ENCODE measurements around the gene ACOX2. TPM values are rescaled to one million over a fixed set of nuclear protein-coding genes. Genes with fewer than 3 reads are reported as not detected.

ACOX2 gene
- total and polyA plus RNA-seq, 2 of the 8 experiments (the other 6 are each of a cell fraction or from before 2014, with no cell fraction given) = 3.2 to 9.2 TPM

DNA sequence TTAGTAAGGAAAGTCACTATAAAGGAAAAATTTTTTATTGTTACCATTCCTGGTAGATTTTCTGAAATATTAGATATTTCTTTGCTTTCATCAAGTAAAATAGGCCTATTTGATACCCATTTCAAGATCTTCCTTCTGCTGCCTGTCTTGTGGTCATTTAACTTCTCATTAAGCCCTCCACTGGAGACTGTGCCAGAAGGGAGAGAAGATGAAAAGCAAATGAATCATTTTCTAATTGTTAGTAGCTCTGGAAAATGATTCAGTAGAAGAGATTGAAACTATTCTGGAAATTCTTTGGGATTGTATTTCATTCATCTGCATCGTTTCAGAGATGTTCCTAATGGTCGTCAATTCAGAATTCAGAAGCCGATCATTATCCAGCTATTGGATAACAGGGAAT lies 41.9 kb downstream of the ACOX2 start (continued):
- TF ChIP-seq, protein P1, sequence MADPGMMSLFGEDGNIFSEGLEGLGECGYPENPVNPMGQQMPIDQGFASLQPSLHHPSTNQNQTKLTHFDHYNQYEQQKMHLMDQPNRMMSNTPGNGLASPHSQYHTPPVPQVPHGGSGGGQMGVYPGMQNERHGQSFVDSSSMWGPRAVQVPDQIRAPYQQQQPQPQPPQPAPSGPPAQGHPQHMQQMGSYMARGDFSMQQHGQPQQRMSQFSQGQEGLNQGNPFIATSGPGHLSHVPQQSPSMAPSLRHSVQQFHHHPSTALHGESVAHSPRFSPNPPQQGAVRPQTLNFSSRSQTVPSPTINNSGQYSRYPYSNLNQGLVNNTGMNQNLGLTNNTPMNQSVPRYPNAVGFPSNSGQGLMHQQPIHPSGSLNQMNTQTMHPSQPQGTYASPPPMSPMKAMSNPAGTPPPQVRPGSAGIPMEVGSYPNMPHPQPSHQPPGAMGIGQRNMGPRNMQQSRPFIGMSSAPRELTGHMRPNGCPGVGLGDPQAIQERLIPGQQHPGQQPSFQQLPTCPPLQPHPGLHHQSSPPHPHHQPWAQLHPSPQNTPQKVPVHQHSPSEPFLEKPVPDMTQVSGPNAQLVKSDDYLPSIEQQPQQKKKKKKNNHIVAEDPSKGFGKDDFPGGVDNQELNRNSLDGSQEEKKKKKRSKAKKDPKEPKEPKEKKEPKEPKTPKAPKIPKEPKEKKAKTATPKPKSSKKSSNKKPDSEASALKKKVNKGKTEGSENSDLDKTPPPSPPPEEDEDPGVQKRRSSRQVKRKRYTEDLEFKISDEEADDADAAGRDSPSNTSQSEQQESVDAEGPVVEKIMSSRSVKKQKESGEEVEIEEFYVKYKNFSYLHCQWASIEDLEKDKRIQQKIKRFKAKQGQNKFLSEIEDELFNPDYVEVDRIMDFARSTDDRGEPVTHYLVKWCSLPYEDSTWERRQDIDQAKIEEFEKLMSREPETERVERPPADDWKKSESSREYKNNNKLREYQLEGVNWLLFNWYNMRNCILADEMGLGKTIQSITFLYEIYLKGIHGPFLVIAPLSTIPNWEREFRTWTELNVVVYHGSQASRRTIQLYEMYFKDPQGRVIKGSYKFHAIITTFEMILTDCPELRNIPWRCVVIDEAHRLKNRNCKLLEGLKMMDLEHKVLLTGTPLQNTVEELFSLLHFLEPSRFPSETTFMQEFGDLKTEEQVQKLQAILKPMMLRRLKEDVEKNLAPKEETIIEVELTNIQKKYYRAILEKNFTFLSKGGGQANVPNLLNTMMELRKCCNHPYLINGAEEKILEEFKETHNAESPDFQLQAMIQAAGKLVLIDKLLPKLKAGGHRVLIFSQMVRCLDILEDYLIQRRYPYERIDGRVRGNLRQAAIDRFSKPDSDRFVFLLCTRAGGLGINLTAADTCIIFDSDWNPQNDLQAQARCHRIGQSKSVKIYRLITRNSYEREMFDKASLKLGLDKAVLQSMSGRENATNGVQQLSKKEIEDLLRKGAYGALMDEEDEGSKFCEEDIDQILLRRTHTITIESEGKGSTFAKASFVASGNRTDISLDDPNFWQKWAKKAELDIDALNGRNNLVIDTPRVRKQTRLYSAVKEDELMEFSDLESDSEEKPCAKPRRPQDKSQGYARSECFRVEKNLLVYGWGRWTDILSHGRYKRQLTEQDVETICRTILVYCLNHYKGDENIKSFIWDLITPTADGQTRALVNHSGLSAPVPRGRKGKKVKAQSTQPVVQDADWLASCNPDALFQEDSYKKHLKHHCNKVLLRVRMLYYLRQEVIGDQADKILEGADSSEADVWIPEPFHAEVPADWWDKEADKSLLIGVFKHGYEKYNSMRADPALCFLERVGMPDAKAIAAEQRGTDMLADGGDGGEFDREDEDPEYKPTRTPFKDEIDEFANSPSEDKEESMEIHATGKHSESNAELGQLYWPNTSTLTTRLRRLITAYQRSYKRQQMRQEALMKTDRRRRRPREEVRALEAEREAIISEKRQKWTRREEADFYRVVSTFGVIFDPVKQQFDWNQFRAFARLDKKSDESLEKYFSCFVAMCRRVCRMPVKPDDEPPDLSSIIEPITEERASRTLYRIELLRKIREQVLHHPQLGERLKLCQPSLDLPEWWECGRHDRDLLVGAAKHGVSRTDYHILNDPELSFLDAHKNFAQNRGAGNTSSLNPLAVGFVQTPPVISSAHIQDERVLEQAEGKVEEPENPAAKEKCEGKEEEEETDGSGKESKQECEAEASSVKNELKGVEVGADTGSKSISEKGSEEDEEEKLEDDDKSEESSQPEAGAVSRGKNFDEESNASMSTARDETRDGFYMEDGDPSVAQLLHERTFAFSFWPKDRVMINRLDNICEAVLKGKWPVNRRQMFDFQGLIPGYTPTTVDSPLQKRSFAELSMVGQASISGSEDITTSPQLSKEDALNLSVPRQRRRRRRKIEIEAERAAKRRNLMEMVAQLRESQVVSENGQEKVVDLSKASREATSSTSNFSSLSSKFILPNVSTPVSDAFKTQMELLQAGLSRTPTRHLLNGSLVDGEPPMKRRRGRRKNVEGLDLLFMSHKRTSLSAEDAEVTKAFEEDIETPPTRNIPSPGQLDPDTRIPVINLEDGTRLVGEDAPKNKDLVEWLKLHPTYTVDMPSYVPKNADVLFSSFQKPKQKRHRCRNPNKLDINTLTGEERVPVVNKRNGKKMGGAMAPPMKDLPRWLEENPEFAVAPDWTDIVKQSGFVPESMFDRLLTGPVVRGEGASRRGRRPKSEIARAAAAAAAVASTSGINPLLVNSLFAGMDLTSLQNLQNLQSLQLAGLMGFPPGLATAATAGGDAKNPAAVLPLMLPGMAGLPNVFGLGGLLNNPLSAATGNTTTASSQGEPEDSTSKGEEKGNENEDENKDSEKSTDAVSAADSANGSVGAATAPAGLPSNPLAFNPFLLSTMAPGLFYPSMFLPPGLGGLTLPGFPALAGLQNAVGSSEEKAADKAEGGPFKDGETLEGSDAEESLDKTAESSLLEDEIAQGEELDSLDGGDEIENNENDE (IDR thresholded peaks at IDR 0.05; ENCODE audit: insufficient replicate concordance, low read length) = no peak
- TF ChIP-seq BRCA1 (IDR thresholded peaks at IDR 0.05; ENCODE audit: low read depth, low read length) (no peak), NANOG (IDR thresholded peaks at IDR 0.05; ENCODE audit: insufficient read depth, low read depth, low read length, poor library complexity, severe bottlenecking) (no peak), GABPA (IDR thresholded peaks at IDR 0.05; ENCODE audit: borderline replicate concordance, insufficient read depth, low read length) (no peak), TEAD4 (IDR thresholded peaks at IDR 0.05; ENCODE audit: low read depth, low read length) (no peak), SP1 (IDR thresholded peaks at IDR 0.05; ENCODE audit: low read depth, low read length) (no peak), KDM5A (IDR thresholded peaks at IDR 0.05; ENCODE audit: low read length) (no peak), SIX5 (IDR thresholded peaks at IDR 0.05; ENCODE audit: low read depth, low read length) (no peak), FOSL1 (IDR thresholded peaks at IDR 0.05; ENCODE audit: insufficient read depth, low read depth, low read length) (no peak), RXRA (IDR thresholded peaks at IDR 0.05; ENCODE audit: insufficient read depth, low read depth, low read length) (no peak)

Data from H1 (cell line).